Measurements from ENCODE around the gene YRDC. TPM values are rescaled to one million over a fixed set of nuclear protein-coding genes. Genes with fewer than 3 reads are reported as not detected.

YRDC gene
- total RNA-seq, 1 experiment from 2014 or later = 24.6 TPM

DNA sequence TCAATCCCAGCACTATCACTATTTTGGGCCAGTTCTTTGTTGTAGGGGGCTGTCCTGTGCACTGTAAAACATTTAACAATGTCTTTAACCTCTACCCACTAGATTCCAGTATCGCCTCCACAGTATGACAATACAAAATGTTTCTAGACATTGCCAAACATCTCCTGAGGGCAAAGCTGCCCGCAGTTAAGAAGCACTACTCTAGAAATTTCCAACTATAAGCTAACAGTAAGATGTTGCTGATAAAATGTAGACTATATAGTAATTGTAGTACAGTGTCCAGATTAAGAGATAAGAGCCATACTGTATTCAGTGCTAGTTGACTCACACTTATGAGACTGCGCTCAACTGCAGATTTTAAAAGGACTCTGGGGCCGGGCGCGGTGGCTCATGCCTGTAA is 46.4 kb upstream of the YRDC start:
- POLR2A ChIA-PET = no interaction called here
- no peak for ATAC-seq
- H3K36me3 Mint-ChIP-seq = peaks cover 15% of the 10 kb centered on the region
- H3K4me1 Mint-ChIP-seq = peaks cover 5% of the 10 kb centered on the region; the same call in 1 of the 2 replicates
- TF ChIP-seq, protein P1, sequence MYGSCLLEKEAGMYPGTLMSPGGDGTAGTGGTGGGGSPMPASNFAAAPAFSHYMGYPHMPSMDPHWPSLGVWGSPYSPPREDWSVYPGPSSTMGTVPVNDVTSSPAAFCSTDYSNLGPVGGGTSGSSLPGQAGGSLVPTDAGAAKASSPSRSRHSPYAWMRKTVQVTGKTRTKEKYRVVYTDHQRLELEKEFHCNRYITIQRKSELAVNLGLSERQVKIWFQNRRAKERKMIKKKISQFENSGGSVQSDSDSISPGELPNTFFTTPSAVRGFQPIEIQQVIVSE (CRISPR knock-in tag; IDR thresholded peaks at IDR 0.05; ENCODE audit: borderline replicate concordance) = no peak
- TF ChIP-seq NR2C2 (CRISPR knock-in tag; IDR thresholded peaks at IDR 0.05) (no peak), NFE2L1 (CRISPR knock-in tag; IDR thresholded peaks at IDR 0.05) (no peak), ZNF396 (CRISPR knock-in tag; IDR thresholded peaks at IDR 0.05; ENCODE audit: borderline replicate concordance) (no peak)
- TF ChIP-seq, protein P2, sequence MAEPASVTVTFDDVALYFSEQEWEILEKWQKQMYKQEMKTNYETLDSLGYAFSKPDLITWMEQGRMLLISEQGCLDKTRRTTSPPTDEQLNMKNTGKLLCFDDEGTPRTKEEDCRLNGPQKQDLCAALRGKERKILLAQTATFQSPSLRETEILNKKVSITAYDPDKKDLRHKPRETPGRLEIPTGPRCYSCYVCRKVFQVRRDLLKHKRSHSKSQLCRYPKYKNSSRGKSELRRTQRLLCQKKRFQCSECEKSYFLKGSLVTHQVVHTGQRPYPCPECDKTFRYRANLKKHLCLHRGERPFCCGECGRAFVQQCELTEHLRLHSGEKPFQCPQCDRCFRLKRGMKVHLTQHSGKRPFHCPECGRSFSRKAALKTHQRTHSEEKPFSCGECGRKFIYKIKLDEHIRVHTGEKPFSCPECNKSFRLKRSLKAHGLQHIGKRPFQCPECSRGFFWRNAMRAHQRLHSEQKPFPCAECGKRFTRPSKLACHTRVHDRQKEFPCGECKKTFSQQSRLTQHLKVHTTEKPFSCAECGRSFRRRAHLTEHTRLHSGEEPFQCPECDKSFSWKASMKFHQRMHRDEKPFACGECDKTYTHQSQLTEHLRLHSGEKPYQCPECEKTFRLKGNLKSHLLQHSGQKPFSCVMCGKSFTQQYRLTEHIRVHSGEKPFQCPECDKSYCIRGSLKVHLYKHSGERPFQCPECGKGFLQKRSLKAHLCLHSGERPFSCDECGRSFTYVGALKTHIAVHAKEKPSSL (CRISPR knock-in tag; conservative IDR thresholded peaks at IDR 0.05) = no peak
- TF ChIP-seq, protein P3, sequence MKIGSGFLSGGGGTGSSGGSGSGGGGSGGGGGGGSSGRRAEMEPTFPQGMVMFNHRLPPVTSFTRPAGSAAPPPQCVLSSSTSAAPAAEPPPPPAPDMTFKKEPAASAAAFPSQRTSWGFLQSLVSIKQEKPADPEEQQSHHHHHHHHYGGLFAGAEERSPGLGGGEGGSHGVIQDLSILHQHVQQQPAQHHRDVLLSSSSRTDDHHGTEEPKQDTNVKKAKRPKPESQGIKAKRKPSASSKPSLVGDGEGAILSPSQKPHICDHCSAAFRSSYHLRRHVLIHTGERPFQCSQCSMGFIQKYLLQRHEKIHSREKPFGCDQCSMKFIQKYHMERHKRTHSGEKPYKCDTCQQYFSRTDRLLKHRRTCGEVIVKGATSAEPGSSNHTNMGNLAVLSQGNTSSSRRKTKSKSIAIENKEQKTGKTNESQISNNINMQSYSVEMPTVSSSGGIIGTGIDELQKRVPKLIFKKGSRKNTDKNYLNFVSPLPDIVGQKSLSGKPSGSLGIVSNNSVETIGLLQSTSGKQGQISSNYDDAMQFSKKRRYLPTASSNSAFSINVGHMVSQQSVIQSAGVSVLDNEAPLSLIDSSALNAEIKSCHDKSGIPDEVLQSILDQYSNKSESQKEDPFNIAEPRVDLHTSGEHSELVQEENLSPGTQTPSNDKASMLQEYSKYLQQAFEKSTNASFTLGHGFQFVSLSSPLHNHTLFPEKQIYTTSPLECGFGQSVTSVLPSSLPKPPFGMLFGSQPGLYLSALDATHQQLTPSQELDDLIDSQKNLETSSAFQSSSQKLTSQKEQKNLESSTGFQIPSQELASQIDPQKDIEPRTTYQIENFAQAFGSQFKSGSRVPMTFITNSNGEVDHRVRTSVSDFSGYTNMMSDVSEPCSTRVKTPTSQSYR (CRISPR knock-in tag; IDR thresholded peaks at IDR 0.05) = no peak
- no peak overlapping the region for H3K27ac Mint-ChIP-seq
- no peaks in the 10 kb centered on the region for H3K9me3 Mint-ChIP-seq
- H3K27me3 Mint-ChIP-seq (ENCODE audit: low read depth) = no peaks in the 10 kb centered on the region
- CTCF ChIA-PET = interaction anchor here (0.9 kb wide), 1 partner anchor 218 kb away, joined by 3 read pairs; no protein-coding TSS in a partner anchor
- no peak for DNase-seq (ENCODE audit: low spot score)
- no peak overlapping the region for H3K4me3 Mint-ChIP-seq

DNA sequence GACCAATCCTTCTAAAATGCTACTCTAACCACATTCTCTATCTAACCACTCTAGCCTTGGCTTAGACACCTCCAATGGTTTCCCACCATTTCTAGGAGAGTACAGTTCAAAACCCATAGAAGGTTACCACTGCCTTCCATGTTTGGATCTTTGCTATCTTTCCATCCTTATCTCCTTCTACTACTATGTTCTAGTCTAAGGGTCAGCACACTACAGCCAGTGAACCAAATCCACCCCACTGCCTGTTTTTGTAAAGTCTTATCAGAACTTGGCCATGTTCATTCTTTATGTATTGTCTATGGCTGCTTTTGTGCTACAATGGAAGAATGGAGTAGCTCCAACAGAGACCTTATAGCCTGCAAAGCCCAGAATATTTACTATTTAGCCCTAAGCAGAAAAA is 45.1 kb upstream of the YRDC start:
- TF ChIP-seq, protein P4, sequence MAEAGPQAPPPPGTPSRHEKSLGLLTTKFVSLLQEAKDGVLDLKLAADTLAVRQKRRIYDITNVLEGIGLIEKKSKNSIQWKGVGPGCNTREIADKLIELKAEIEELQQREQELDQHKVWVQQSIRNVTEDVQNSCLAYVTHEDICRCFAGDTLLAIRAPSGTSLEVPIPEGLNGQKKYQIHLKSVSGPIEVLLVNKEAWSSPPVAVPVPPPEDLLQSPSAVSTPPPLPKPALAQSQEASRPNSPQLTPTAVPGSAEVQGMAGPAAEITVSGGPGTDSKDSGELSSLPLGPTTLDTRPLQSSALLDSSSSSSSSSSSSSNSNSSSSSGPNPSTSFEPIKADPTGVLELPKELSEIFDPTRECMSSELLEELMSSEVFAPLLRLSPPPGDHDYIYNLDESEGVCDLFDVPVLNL (CRISPR knock-in tag; IDR thresholded peaks at IDR 0.05; ENCODE audit: borderline replicate concordance, low read depth) = no peak
- TF ChIP-seq EMX1 (CRISPR knock-in tag; IDR thresholded peaks at IDR 0.05) (no peak), ZNF671 (CRISPR knock-in tag; IDR thresholded peaks at IDR 0.05) (no peak), MYBL2 (CRISPR knock-in tag; IDR thresholded peaks at IDR 0.05) (no peak), ZNF416 (CRISPR knock-in tag; IDR thresholded peaks at IDR 0.05) (no peak)
- TF ChIP-seq, protein P5, sequence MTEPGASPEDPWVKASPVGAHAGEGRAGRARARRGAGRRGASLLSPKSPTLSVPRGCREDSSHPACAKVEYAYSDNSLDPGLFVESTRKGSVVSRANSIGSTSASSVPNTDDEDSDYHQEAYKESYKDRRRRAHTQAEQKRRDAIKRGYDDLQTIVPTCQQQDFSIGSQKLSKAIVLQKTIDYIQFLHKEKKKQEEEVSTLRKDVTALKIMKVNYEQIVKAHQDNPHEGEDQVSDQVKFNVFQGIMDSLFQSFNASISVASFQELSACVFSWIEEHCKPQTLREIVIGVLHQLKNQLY (CRISPR knock-in tag; IDR thresholded peaks at IDR 0.05) = no peak
- H3K27me3 Mint-ChIP-seq (ENCODE audit: low read depth) = no peaks in the 10 kb centered on the region
- peaks cover 15% of the 10 kb centered on the region for H3K36me3 Mint-ChIP-seq
- no peak overlapping the region for H3K27ac Mint-ChIP-seq
- peaks cover under 1% of the 10 kb centered on the region; the same call in 1 of the 2 replicates for H3K4me1 Mint-ChIP-seq
- no peak for DNase-seq (ENCODE audit: low spot score)
- CTCF ChIA-PET = no interaction called here
- no peak overlapping the region for H3K4me3 Mint-ChIP-seq
- POLR2A ChIA-PET = no interaction called here
- ATAC-seq = no peak
- no peaks in the 10 kb centered on the region for H3K9me3 Mint-ChIP-seq

DNA sequence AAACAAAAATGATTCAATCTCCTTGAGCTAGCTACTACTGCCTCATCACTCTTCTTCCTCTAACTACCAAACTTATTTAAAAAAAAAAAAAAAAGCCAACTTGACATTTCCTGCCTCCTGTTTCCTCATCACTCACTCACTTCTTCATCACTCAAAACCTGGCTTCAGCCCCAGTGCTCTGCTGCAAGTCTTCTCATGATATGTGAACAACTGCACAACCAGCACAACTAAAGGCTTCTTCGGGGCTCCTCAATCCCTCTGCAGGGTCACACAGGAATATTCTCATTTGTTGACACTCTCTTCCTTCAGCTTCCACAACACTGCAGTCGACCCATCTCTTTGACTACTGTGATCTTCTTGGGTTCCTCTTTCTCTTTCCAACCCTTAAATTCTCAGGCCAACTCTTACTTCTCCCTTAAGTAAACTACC is 43.8 kb upstream of the YRDC start:
- Mint-ChIP-seq H3K4me1 (no peaks in the 10 kb centered on the region), H3K4me3 (no peak overlapping the region), H3K9me3 (no peaks in the 10 kb centered on the region), H3K27me3 (ENCODE audit: low read depth) (no peaks in the 10 kb centered on the region), H3K36me3 (peaks cover 8% of the 10 kb centered on the region), H3K27ac (no peak overlapping the region)
- POLR2A ChIA-PET = no interaction called here
- ATAC-seq (no peak), DNase-seq (ENCODE audit: low spot score) (no peak)
- CTCF ChIA-PET = interaction anchor here (4.6 kb wide), 1 partner anchor 8 kb away, joined by 26 read pairs; the partner anchor contains the start of gene MTF1
- no peak for TF ChIP-seq KAT7 (CRISPR knock-in tag; IDR thresholded peaks at IDR 0.05; ENCODE audit: borderline replicate concordance)
- no peak for TF ChIP-seq MYBL2 (CRISPR knock-in tag; IDR thresholded peaks at IDR 0.05)
- no peak for TF ChIP-seq FOXJ3 (CRISPR knock-in tag; IDR thresholded peaks at IDR 0.05; ENCODE audit: borderline replicate concordance)
- TF ChIP-seq, protein P3 (CRISPR knock-in tag; IDR thresholded peaks at IDR 0.05) = no peak
- no peak for TF ChIP-seq ZNF671 (CRISPR knock-in tag; IDR thresholded peaks at IDR 0.05)
- TF ChIP-seq SMAD4 (CRISPR knock-in tag; IDR thresholded peaks at IDR 0.05) = no peak
- no peak for TF ChIP-seq ZBTB21 (CRISPR knock-in tag; IDR thresholded peaks at IDR 0.05; ENCODE audit: borderline replicate concordance)
- no peak for TF ChIP-seq OVOL2 (CRISPR knock-in tag; IDR thresholded peaks at IDR 0.05; ENCODE audit: borderline replicate concordance)
- TF ChIP-seq ESRRA (CRISPR knock-in tag; IDR thresholded peaks at IDR 0.05; ENCODE audit: borderline replicate concordance) = no peak
- TF ChIP-seq, protein P6, sequence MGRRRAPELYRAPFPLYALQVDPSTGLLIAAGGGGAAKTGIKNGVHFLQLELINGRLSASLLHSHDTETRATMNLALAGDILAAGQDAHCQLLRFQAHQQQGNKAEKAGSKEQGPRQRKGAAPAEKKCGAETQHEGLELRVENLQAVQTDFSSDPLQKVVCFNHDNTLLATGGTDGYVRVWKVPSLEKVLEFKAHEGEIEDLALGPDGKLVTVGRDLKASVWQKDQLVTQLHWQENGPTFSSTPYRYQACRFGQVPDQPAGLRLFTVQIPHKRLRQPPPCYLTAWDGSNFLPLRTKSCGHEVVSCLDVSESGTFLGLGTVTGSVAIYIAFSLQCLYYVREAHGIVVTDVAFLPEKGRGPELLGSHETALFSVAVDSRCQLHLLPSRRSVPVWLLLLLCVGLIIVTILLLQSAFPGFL (CRISPR knock-in tag; IDR thresholded peaks at IDR 0.05; ENCODE audit: borderline replicate concordance) = no peak
